Upper lobe of left lung (tissue), 4 donors: ENCODE measurements around the gene PARD3B.

Experiments
- EP300 ChIP-seq, 4 donors: sonication (generic); formaldehyde crosslinking; IDR thresholded peaks; one replicate each; pipeline ENCODE4 v1.5.1; 2017; ENCODE audit warnings: antibody characterized with exemption in 4 of 4, control low read depth in 2 of 4
- POLR2A ChIP-seq, 4 donors: fragments of 450-650 bp; IDR thresholded peaks; one replicate each; pipeline ENCODE4 v1.5.1; 2016 to 2017; ENCODE audit warnings: antibody characterized with exemption in 4 of 4, mild to moderate bottlenecking in 2 of 4
- POLR2AphosphoS5 ChIP-seq, 2 donors: sonication (generic); formaldehyde crosslinking; IDR thresholded peaks; one replicate each; pipeline ENCODE4 v1.5.1; 2017; ENCODE audit warnings: antibody characterized with exemption in 2 of 2
- TF ChIP-seq, protein P1 (sequence below), 6 experiments: fragments of 450-650 bp in 4 of 6; fragments of 200-600 bp in 2 of 6; sonication (generic) in 2 of 6; IDR thresholded peaks; one replicate each; pipeline ENCODE4 v1.5.1; 2016 to 2019; ENCODE audit warnings: antibody characterized with exemption in 6 of 6

DNA sequence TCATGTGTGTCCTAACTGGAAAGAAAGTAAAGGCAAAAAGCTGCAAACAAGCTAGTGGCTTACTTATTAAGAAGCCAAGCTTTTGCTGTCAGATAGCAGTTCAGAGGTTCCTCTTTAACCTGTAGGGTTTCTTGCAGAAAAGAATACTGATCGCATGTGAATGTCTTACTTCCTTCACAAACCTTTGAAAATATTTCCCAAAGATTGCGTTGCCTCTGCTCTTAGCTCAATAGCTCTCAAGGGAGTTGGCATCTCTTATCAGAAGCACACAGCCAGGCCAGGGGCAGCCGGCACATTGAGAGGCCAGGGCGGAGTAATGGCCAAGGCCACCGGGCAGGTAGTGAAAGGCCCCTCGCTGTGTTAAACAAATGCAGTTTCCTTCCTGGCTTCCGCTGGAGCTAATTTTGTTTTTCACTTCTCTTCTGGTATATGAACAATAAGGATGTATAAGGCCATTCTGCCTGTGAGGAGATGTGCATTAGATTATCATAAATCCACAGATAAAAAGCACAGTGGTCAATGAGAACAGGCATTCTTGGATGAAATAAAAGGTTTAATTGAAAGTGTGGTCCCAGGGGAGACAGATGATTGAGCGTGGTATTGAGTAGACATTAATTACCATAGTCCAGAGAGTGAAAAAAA lies 594.7 kb downstream of the PARD3B start:
- TF ChIP-seq, protein P1, sequence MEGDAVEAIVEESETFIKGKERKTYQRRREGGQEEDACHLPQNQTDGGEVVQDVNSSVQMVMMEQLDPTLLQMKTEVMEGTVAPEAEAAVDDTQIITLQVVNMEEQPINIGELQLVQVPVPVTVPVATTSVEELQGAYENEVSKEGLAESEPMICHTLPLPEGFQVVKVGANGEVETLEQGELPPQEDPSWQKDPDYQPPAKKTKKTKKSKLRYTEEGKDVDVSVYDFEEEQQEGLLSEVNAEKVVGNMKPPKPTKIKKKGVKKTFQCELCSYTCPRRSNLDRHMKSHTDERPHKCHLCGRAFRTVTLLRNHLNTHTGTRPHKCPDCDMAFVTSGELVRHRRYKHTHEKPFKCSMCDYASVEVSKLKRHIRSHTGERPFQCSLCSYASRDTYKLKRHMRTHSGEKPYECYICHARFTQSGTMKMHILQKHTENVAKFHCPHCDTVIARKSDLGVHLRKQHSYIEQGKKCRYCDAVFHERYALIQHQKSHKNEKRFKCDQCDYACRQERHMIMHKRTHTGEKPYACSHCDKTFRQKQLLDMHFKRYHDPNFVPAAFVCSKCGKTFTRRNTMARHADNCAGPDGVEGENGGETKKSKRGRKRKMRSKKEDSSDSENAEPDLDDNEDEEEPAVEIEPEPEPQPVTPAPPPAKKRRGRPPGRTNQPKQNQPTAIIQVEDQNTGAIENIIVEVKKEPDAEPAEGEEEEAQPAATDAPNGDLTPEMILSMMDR (IDR thresholded peaks at IDR 0.05), result no peak
- TF ChIP-seq POLR2A (IDR thresholded peaks at IDR 0.05) (no peak), POLR2AphosphoS5 (IDR thresholded peaks at IDR 0.05) (peak in 1 of 2 donors; percentile 15), EP300 (IDR thresholded peaks at IDR 0.05) (no peak)
